Measurements from ENCODE around the gene ACTG1.

Gene ACTG1

GRCh38 chr17:81460856-81461460, 51.6 kb downstream of the ACTG1 start:
- DNase-seq, result no peak

All from bone marrow (tissue), 2 donors.